ENCODE results near the gene CFAP119.

CFAP119 gene

DNA sequence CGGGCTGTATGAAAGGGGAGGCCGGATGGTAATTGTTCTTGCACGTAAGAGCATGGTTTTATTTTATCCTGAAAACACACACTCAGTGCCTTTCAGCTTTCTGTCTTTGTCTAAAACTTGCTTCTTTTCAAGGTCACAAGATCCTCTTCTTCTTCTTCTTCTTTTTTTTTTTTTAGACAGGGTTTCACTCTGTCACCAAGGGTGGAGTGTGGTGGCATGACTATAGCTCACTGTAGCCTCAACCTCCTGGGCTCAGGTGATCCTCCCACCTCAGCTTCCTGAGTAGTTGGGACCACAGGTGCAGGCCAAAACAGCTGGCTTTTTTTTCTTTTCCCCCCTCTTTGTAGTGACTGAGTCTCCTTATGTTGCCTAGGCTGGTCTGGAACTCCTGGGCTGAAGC is 41.1 kb upstream of the CFAP119 start:
- no peaks in the 10 kb centered on the region for H3K9me3 Mint-ChIP-seq
- H3K4me3 Mint-ChIP-seq: no peak overlapping the region
- H3K27ac Mint-ChIP-seq: no peak overlapping the region
- no peak for DNase-seq
- H3K4me1 Mint-ChIP-seq: peaks cover 19% of the 10 kb centered on the region
- H3K36me3 Mint-ChIP-seq (ENCODE audit: low read depth): no peaks in the 10 kb centered on the region
- peaks cover 26% of the 10 kb centered on the region for H3K27me3 Mint-ChIP-seq (ENCODE audit: low read depth, poor library complexity)
- TF ChIP-seq, protein P1, sequence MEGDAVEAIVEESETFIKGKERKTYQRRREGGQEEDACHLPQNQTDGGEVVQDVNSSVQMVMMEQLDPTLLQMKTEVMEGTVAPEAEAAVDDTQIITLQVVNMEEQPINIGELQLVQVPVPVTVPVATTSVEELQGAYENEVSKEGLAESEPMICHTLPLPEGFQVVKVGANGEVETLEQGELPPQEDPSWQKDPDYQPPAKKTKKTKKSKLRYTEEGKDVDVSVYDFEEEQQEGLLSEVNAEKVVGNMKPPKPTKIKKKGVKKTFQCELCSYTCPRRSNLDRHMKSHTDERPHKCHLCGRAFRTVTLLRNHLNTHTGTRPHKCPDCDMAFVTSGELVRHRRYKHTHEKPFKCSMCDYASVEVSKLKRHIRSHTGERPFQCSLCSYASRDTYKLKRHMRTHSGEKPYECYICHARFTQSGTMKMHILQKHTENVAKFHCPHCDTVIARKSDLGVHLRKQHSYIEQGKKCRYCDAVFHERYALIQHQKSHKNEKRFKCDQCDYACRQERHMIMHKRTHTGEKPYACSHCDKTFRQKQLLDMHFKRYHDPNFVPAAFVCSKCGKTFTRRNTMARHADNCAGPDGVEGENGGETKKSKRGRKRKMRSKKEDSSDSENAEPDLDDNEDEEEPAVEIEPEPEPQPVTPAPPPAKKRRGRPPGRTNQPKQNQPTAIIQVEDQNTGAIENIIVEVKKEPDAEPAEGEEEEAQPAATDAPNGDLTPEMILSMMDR (IDR thresholded peaks at IDR 0.05): no peak

DNA sequence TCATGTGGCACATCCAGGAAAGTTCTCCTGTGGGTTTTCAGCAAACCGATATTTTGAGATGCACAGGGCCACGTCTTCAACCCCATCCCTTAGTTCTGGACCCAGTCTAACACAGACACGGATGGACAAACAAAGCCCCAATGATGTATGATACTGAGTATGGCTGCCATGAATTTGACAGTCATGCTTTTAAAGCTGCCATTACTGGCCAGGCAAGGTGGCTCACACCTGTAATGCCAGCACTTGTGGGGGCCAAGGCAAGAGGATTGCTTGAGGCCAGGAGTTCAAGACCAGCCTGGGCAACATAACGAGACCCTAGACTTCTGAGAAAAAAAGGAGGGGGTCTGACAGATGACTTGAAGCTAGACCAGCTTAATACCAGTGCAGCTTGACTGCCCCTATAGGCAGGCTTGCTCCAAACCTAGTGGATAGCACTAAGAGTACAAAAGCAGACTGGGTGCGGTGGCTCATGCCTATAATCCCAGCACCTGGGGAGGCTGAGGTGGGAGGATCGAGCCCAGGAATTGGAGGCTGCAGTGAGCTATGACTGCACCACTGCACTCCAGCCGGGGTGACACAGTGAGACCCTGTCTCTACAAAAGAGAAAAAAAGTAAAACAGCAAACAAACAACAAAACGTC is 35.9 kb upstream of the CFAP119 start:
- Mint-ChIP-seq H3K27me3 (ENCODE audit: low read depth, poor library complexity) (peaks cover 29% of the 10 kb centered on the region), H3K27ac (no peak overlapping the region), H3K36me3 (ENCODE audit: low read depth) (no peaks in the 10 kb centered on the region), H3K4me3 (no peak overlapping the region), H3K9me3 (no peaks in the 10 kb centered on the region), H3K4me1 (no peaks in the 10 kb centered on the region)
- DNase-seq: no peak
- TF ChIP-seq, protein P1 (IDR thresholded peaks at IDR 0.05): no peak

DNA sequence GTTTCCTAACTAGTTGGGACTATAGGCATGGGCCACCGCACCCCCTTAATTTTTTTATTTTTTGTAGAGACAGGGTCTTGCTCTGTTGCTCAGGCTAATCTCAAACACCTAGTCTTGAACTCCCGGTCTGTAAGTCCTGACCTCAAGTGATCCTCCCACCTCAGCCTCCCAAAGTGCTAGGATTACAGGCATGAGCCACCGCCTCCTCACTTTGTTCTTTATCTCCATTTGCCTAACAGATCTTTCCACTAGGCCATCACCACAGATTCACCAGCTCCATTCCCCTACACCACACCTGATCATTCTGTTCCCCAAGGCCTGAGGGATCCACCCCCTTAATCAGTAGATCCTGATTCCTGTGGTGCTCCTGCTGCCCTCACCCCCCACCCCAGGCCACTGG is 32.8 kb upstream of the CFAP119 start:
- Mint-ChIP-seq H3K36me3 (ENCODE audit: low read depth) (no peaks in the 10 kb centered on the region), H3K9me3 (no peaks in the 10 kb centered on the region), H3K4me1 (no peaks in the 10 kb centered on the region), H3K27ac (no peak overlapping the region), H3K4me3 (no peak overlapping the region), H3K27me3 (ENCODE audit: low read depth, poor library complexity) (peaks cover 31% of the 10 kb centered on the region)
- TF ChIP-seq, protein P1 (IDR thresholded peaks at IDR 0.05): no peak
- DNase-seq: no peak

DNA sequence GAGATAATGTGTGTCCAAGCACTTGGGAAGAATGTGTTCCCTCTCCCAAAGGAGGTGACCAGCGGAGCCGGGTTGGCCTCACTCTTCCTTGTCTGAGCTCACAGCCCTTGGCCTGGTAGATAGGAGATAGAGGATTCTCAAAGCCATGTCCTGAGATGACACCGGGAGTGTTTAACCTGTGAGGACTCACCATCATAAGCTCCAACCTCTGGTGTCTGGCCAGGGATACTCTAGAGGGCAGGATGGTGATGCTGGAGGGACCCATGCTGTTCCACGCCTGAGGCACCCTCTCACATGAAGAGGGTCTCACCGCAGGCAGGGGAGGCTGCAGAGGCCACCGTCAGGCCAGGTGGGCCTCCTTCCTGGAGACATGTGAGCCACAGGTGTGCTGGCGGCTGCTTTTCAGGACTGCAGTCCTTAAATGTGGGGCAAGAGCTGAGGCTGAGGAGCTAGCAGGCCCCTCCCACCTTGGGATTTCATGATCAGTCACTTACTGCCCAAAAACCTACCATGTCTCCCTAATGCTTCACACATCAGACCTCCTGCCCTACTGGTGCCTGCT is 31.7 kb upstream of the CFAP119 start:
- TF ChIP-seq, protein P1 (IDR thresholded peaks at IDR 0.05): no peak
- Mint-ChIP-seq H3K9me3 (no peaks in the 10 kb centered on the region), H3K4me1 (no peaks in the 10 kb centered on the region), H3K4me3 (no peak overlapping the region), H3K27me3 (ENCODE audit: low read depth, poor library complexity) (peaks cover 30% of the 10 kb centered on the region), H3K36me3 (ENCODE audit: low read depth) (no peaks in the 10 kb centered on the region), H3K27ac (no peak overlapping the region)
- DNase-seq: no peak

DNA sequence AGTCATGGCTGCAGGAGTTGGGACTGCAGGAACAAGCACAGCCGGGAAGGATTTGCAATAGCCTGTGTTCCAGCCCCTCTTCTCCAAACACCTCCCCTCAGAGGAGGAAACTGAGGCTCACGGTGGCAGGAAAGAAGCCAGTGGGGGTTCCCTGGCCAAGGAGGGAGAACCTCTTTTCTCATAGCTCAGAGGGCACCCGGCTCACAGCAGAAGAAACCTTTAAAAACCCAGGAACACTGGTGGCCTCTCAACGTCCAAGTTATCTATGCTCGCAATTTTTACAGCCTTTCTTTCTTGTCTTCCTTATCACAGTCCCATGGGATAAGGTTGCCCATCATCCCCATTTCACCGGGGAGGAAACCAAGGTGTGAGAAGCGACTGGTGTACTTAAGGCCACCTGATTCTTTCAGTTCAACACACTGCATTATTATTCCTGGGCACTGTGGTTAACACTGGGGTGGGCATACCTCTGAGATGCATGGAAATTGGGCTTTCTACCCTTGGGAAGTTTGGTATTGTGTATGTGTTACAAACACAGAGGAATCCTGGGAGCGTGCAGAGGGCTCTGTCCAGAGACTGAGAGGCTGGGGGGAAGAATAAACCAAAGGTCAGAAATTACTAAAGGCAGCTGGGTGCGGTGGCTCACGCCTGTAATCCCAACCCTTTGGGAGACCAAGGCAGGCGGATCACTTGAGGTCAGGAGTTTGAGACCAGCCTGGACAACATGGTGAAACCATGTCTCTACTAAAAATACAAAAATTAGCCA is 25.9 kb upstream of the CFAP119 start:
- H3K36me3 Mint-ChIP-seq (ENCODE audit: low read depth): peaks cover 8% of the 10 kb centered on the region
- TF ChIP-seq, protein P1 (IDR thresholded peaks at IDR 0.05): no peak
- no peaks in the 10 kb centered on the region for H3K9me3 Mint-ChIP-seq
- H3K27ac Mint-ChIP-seq: no peak overlapping the region
- H3K4me1 Mint-ChIP-seq: peaks cover 31% of the 10 kb centered on the region
- peaks cover 25% of the 10 kb centered on the region for H3K27me3 Mint-ChIP-seq (ENCODE audit: low read depth, poor library complexity)
- peak overlapping the region; percentile 91 for H3K4me3 Mint-ChIP-seq
- DNase-seq: no peak

Measured in nephron progenitor cell (in vitro differentiated cells).